Vagina (tissue), 2 donors: ENCODE measurements around the gene RAB3IL1. TPM values are rescaled to one million over a fixed set of nuclear protein-coding genes. Genes with fewer than 3 reads are reported as not detected.

Experiments used
- DNase-seq, 2 donors: peaks; one replicate each; pipeline ENCODE4 v3.0.0-alpha.2; 2017; ENCODE audit errors: extremely low spot score in 2 of 2
- H3K27ac ChIP-seq: fragments of 200-600 bp; sonication (generic); one replicate; pipeline ENCODE4 v1.5.1; 2019
- H3K27me3 ChIP-seq: fragments of 200-600 bp; sonication (generic); one replicate; pipeline ENCODE4 v1.5.1; 2019
- H3K36me3 ChIP-seq, 2 donors: fragments of 200-600 bp; sonication (generic); one replicate each; pipeline ENCODE4 v1.5.1; 2017 to 2019
- H3K4me1 ChIP-seq: fragments of 200-600 bp; sonication (generic); one replicate; pipeline ENCODE4 v1.5.1; 2019
- H3K4me3 ChIP-seq, 2 donors: fragments of 200-600 bp; sonication (generic); 1 replicate in 1 of 2; 2 replicates in 1 of 2; pipeline ENCODE4 v1.5.1; 2016 to 2019
- H3K9me3 ChIP-seq: fragments of 200-600 bp; sonication (generic); one replicate; pipeline ENCODE4 v1.5.1; 2019
- CTCF ChIP-seq, 3 experiments: fragments of 450-650 bp in 2 of 3; fragments of 200-600 bp in 1 of 3; sonication (generic) in 1 of 3; IDR thresholded peaks; one replicate each; pipeline ENCODE4 v1.5.1; 2017 to 2019; ENCODE audit warnings: antibody characterized with exemption in 3 of 3, mild to moderate bottlenecking in 2 of 3, moderate library complexity in 2 of 3
- POLR2A ChIP-seq, 2 donors: fragments of 450-650 bp; IDR thresholded peaks; one replicate each; pipeline ENCODE4 v1.6.1; 2017; ENCODE audit warnings: antibody characterized with exemption in 2 of 2, mild to moderate bottlenecking in 2 of 2, moderate library complexity in 2 of 2
- POLR2AphosphoS5 ChIP-seq, 2 donors: sonication (generic); formaldehyde crosslinking; IDR thresholded peaks; one replicate each; pipeline ENCODE4 v1.9.0; 2017; ENCODE audit warnings: antibody characterized with exemption in 2 of 2, mild to moderate bottlenecking in 2 of 2, low read depth in 1 of 2; ENCODE audit not compliant: insufficient read depth in 1 of 2
- intact Hi-C: fragments of 100-400 bp; cut with DNase I; formaldehyde crosslinking; loops from one replicate; pipeline ENCODE4 v1.15.1; 2023
- total RNA-seq: library from RNA; depleted of rRNA; stranded (reverse); fragments of >200 nt; gene quantifications from one replicate; pipeline ENCODE4 v1.2.3, GENCODE V29; 2016

The RAB3IL1 gene
- total RNA-seq, 1 donor from 2014 or later = 32.2 TPM

- no peaks in the 10 kb centered on the region for H3K27me3 ChIP-seq
- H3K4me1 ChIP-seq = peaks cover 41% of the 10 kb centered on the region
- H3K36me3 ChIP-seq = no peaks in the 10 kb centered on the region
- no peak for DNase-seq
- no peaks in the 10 kb centered on the region for H3K9me3 ChIP-seq
- H3K27ac ChIP-seq = peak overlapping the region; percentile 94
- TF ChIP-seq POLR2A (IDR thresholded peaks at IDR 0.05) (no peak), CTCF (IDR thresholded peaks at IDR 0.05) (no peak), POLR2AphosphoS5 (IDR thresholded peaks at IDR 0.05; ENCODE audit: insufficient read depth in 1 of 2, low read depth in 1 of 2) (no peak)
- intact Hi-C loops = no loop called here
- H3K4me3 ChIP-seq = no peak overlapping the region
These were observed 6.7 kb upstream of the RAB3IL1 start for GRCh38 chr11:61924064-61924455.

GRCh38 chr11:61923166-61924063 lies 6.0 kb upstream of the RAB3IL1 start:
- no peak for TF ChIP-seq CTCF (IDR thresholded peaks at IDR 0.05)
- peak; percentile 21 to 77 for TF ChIP-seq POLR2AphosphoS5 (IDR thresholded peaks at IDR 0.05; ENCODE audit: insufficient read depth in 1 of 2, low read depth in 1 of 2)
- TF ChIP-seq POLR2A (IDR thresholded peaks at IDR 0.05) = no peak
- Histone ChIP-seq H3K36me3 (no peaks in the 10 kb centered on the region), H3K27ac (peak overlapping the region; percentile 94), H3K9me3 (no peaks in the 10 kb centered on the region), H3K4me3 (no peak overlapping the region), H3K27me3 (no peaks in the 10 kb centered on the region), H3K4me1 (peaks cover 47% of the 10 kb centered on the region)
- intact Hi-C loops = no loop called here
- peak in 1 of 2 donors; percentile 94 for DNase-seq

GRCh38 chr11:61922539-61922938 lies 5.2 kb upstream of the RAB3IL1 start:
- intact Hi-C loops = no loop called here
- H3K4me3 ChIP-seq = no peak overlapping the region
- H3K9me3 ChIP-seq = no peaks in the 10 kb centered on the region
- H3K27ac ChIP-seq = peak overlapping the region; percentile 94
- H3K36me3 ChIP-seq = no peaks in the 10 kb centered on the region
- TF ChIP-seq POLR2AphosphoS5 (IDR thresholded peaks at IDR 0.05; ENCODE audit: insufficient read depth in 1 of 2, low read depth in 1 of 2) (peak; percentile 16 to 44), POLR2A (IDR thresholded peaks at IDR 0.05) (no peak)
- peak in 1 of 2 donors; percentile 95 for DNase-seq
- no peaks in the 10 kb centered on the region for H3K27me3 ChIP-seq
- peaks cover 55% of the 10 kb centered on the region for H3K4me1 ChIP-seq

GRCh38 chr11:61921446-61921845 lies 4.1 kb upstream of the RAB3IL1 start:
- Histone ChIP-seq H3K4me3 (no peak overlapping the region), H3K27ac (peak overlapping the region; percentile 94), H3K36me3 (no peaks in the 10 kb centered on the region), H3K4me1 (peaks cover 55% of the 10 kb centered on the region), H3K27me3 (no peaks in the 10 kb centered on the region), H3K9me3 (no peaks in the 10 kb centered on the region)
- intact Hi-C loops = no loop called here
- no peak for TF ChIP-seq POLR2AphosphoS5 (IDR thresholded peaks at IDR 0.05; ENCODE audit: insufficient read depth in 1 of 2, low read depth in 1 of 2)
- no peak for DNase-seq

- intact Hi-C loops = no loop called here
- peak in 1 of 2 donors; percentile 87 for DNase-seq
- H3K4me3 ChIP-seq = no peak overlapping the region
- H3K4me1 ChIP-seq = peaks cover 63% of the 10 kb centered on the region
- H3K27me3 ChIP-seq = no peaks in the 10 kb centered on the region
- H3K27ac ChIP-seq = peak overlapping the region; percentile 85
- TF ChIP-seq CTCF (IDR thresholded peaks at IDR 0.05) = no peak
- no peaks in the 10 kb centered on the region for H3K36me3 ChIP-seq
- no peaks in the 10 kb centered on the region for H3K9me3 ChIP-seq
These were observed 2.6 kb upstream of the RAB3IL1 start for GRCh38 chr11:61919705-61920631.
